Keratinocyte (primary cell): ENCODE results near the gene THRB.

Experiments used
- EZH2 ChIP-seq: IDR thresholded peaks from one replicate; pipeline ENCODE4 v1.6.1; 2012; ENCODE audit warnings: inconsistent platforms, mild to moderate bottlenecking, low read length, moderate library complexity
- TF ChIP-seq, protein P1 (sequence below), 3 experiments: IDR thresholded peaks in 1 of 3; conservative IDR thresholded peaks in 1 of 3; optimal IDR thresholded peaks in 1 of 3; 2 replicates in 2 of 3; 3 replicates in 1 of 3; pipeline versions ENCODE3 to v1.5.1; 2011; ENCODE audit warnings: low read length in 3 of 3, mild to moderate bottlenecking in 3 of 3, moderate library complexity in 2 of 3, control low read depth in 1 of 3, inconsistent platforms in 1 of 3; ENCODE audit not compliant: insufficient read depth in 2 of 3; ENCODE audit errors: extremely low read depth in 1 of 3

DNA sequence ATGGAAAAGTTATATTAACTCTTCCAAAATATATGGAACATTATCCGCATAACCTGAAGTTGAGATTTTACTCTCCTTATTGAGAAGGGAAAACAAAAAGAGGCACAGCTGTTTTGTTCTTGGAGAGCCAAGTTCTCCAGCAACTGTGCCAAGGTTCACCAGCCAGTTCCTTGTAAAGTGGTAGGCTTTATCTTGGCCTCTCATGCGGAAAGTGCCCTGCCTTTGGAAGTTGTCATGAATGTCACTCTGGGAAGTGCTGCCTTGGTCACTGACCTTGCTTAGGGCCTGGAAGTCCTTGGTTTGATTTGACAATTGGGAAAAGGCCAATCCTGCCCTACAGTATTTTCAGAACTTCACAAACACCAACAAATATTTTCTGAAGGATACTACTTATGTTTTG, 44.2 kb upstream of the THRB start:
- TF ChIP-seq, protein P1, sequence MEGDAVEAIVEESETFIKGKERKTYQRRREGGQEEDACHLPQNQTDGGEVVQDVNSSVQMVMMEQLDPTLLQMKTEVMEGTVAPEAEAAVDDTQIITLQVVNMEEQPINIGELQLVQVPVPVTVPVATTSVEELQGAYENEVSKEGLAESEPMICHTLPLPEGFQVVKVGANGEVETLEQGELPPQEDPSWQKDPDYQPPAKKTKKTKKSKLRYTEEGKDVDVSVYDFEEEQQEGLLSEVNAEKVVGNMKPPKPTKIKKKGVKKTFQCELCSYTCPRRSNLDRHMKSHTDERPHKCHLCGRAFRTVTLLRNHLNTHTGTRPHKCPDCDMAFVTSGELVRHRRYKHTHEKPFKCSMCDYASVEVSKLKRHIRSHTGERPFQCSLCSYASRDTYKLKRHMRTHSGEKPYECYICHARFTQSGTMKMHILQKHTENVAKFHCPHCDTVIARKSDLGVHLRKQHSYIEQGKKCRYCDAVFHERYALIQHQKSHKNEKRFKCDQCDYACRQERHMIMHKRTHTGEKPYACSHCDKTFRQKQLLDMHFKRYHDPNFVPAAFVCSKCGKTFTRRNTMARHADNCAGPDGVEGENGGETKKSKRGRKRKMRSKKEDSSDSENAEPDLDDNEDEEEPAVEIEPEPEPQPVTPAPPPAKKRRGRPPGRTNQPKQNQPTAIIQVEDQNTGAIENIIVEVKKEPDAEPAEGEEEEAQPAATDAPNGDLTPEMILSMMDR (optimal IDR thresholded peaks at IDR 0.05 in 1 of 3, IDR thresholded peaks at IDR 0.05 in 1 of 3, conservative IDR thresholded peaks at IDR 0.05 in 1 of 3; ENCODE audit: extremely low read depth in 1 of 3, insufficient read depth in 2 of 3, low read length in 3 of 3): no peak
- TF ChIP-seq EZH2: no peak
